Effector memory CD4-positive, alpha-beta T cell (primary cell): ENCODE data around the gene ILDR2.
"Not testable (repeated sequence)": the region's sequence is repeated elsewhere in the genome, so short reads cannot be mapped to it uniquely, and the experiment has no call there.

Experiments used
- DNase-seq, 3 donors: peaks; one replicate each; pipeline ENCODE4 v3.0.0-alpha.2; 2020
- H3K27ac ChIP-seq: 2 replicates; pipeline ENCODE4 v1.7.0; 2013; ENCODE audit warnings: mild to moderate bottlenecking, low read length, moderate library complexity; ENCODE audit not compliant: insufficient read depth, poor library complexity, severe bottlenecking
- H3K27me3 ChIP-seq: replicated peaks from 2 replicates; pipeline ENCODE4 v1.7.0; 2013; ENCODE audit warnings: mild to moderate bottlenecking, low read length; ENCODE audit not compliant: insufficient read depth, control insufficient read depth, poor library complexity, severe bottlenecking
- H3K36me3 ChIP-seq: 2 replicates; pipeline ENCODE4 v1.7.0; 2013; ENCODE audit warnings: mild to moderate bottlenecking, low read length, moderate library complexity; ENCODE audit not compliant: control insufficient read depth, insufficient read depth
- H3K4me1 ChIP-seq: 2 replicates; pipeline ENCODE4 v1.7.0; 2013; ENCODE audit warnings: low read length, mild to moderate bottlenecking; ENCODE audit not compliant: control insufficient read depth, insufficient read depth, poor library complexity, severe bottlenecking
- H3K4me3 ChIP-seq: 2 replicates; pipeline ENCODE4 v1.7.0; 2013; ENCODE audit warnings: low read length, low read depth, mild to moderate bottlenecking; ENCODE audit not compliant: insufficient read depth, poor library complexity, severe bottlenecking
- H3K9me3 ChIP-seq: 2 replicates; pipeline ENCODE4 v1.7.0; 2013; ENCODE audit warnings: mild to moderate bottlenecking, low read length, moderate library complexity; ENCODE audit not compliant: control insufficient read depth

ILDR2 gene

DNA sequence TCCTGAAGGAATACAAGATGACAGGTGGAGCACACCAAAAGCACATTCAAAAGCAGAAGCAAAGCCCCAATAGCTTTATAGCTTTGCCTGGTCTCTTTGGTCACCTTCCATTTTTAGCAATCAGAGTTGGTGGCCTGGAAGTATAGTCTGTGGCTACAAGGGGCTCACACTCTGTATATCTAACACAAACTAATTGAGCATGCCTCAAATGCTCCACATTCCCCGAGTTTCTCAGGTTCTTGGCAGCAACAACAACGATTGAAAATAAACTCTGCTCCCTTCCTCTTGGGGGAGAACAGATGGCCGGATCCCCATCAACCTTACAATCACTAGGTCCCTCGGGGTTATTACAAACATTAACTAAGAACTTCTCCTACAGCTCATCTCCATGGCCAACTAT lies 74.4 kb downstream of the ILDR2 start:
- H3K27ac ChIP-seq, result no peak overlapping the region
- H3K27me3 ChIP-seq, result no peaks in the 10 kb centered on the region
- H3K4me3 ChIP-seq, result no peak overlapping the region
- no peaks in the 10 kb centered on the region for H3K36me3 ChIP-seq
- DNase-seq, result no peak
- H3K4me1 ChIP-seq, result no peaks in the 10 kb centered on the region
- H3K9me3 ChIP-seq, result no peaks in the 10 kb centered on the region

DNA sequence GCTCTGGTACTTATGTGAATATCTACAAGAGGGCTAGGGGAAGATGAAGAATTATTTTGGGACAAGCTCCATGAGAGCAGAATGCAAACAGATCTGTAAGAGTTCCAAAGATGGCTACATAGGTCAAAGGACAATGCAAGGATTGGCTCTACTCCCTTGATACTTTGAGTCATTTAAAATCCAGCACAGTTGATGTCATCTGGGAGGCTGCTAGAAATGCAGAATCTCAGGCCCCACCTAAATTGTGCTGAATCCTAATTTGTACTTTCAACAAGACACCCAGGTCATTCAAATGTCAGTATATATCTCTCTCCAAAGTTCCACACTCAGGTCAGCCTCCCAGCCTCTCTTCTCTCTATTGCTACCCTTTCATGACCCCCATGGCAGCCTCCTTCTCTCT lies 75.6 kb downstream of the ILDR2 start:
- H3K9me3 ChIP-seq, result no peaks in the 10 kb centered on the region
- H3K36me3 ChIP-seq, result no peaks in the 10 kb centered on the region
- DNase-seq, result no peak
- no peaks in the 10 kb centered on the region for H3K27me3 ChIP-seq
- no peaks in the 10 kb centered on the region for H3K4me1 ChIP-seq
- no peak overlapping the region for H3K4me3 ChIP-seq
- H3K27ac ChIP-seq, result no peak overlapping the region

DNA sequence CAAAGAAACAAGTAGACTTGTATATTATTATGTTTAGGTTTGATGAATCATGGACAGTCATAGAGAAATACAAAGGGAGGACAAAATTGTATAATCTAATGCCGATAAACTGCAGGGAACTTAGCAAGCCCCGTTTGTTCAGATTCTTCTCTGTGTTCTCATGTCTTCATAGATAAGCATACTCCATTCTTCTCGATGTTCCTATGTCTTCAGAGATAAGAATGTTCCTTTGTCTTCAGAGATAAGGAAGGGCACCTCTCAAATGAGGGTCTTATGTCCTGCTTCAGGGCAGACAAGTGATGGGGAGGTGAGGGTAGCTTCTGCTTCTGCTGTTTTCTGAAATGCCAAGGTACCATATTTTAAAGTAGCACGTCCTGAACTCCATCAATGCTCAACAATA lies 79.6 kb downstream of the ILDR2 start:
- H3K27ac ChIP-seq, result no peak overlapping the region
- no peak for DNase-seq
- no peaks in the 10 kb centered on the region for H3K9me3 ChIP-seq

DNA sequence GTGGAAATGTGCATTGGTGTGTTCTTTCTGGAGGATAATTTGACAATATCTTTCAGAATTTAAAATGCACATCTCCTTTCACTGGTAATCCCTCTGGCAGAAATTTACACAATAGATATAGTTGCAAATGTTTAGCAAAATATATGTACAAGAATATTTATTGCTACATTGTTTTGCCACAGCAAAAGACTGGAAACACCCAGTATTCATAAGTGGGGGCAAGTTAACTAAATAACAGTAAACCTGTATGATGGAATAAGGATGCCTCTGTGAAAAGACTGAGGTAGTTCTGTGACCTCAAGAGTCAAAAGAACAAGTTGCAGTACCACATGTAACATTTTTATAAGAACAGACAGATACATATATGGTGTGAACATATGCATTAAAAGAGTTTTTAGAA lies 85.6 kb downstream of the ILDR2 start:
- no peak for DNase-seq
- Histone ChIP-seq H3K27me3 (peaks cover 4% of the 10 kb centered on the region), H3K9me3 (no peaks in the 10 kb centered on the region), H3K36me3 (no peaks in the 10 kb centered on the region), H3K4me3 (no peak overlapping the region), H3K27ac (no peak overlapping the region), H3K4me1 (peaks cover 3% of the 10 kb centered on the region)

More for the DNA sequence above, 79.6 kb downstream of the ILDR2 start:
- Histone ChIP-seq H3K4me3 (no peak overlapping the region), H3K36me3 (no peaks in the 10 kb centered on the region), H3K4me1 (no peaks in the 10 kb centered on the region), H3K27me3 (no peaks in the 10 kb centered on the region)

DNA sequence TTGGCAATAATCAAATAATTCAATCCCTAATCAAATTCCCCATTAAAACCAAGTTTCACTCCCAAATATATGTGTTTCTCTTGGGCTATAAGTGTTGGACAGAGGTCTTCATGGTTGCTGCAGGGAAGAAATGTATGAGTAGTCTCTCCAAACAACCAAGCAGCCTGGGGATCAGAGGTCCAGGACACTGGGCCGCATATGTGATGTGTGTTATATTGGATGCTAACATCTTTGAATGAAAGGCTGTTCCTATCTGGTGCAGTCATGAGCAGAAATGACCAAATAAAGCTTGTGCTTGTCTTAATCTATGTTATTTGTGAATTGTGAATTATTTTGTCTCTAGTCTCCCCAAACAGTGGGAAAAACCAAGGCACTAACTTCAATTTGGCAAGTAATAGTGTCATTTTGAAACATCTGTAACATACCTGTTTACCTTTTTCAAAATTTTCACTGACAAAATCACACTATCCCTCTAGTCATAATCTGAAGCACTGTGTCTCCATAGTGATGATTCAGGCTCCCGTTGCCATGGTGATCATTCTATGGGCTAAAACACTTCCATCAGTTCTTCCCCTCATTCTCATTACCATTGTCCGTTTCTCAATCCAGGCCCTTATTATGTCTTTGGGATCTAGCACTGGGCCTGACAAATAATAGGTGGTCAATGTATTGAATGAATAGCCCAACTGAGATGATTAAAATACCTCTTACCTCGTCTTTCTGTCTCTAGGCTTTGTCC lies 86.8 kb downstream of the ILDR2 start:
- Histone ChIP-seq H3K4me1 (peaks cover 10% of the 10 kb centered on the region), H3K27me3 (peaks cover 14% of the 10 kb centered on the region), H3K27ac (no peak overlapping the region), H3K4me3 (no peak overlapping the region), H3K36me3 (no peaks in the 10 kb centered on the region), H3K9me3 (no peaks in the 10 kb centered on the region)
- no peak for DNase-seq

DNA sequence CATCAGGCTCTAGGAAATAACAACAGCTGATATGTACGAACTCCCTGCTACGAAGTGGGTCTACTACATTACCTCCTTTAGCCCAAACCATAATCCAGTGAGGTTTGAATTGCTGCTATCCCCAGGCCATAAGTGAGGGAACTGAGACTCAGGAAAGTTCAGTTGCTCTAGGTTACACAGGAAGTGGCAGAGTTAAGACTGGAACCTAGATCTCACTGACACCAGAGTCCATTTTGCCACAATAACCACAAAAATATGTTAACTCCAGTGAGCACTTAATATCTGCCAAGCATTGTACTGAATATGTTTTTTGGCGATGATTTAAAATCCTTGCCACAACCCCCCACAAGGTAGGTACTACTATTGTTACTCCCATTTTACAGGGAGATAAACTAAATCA lies 90.4 kb downstream of the ILDR2 start:
- H3K27me3 ChIP-seq, result peaks cover 21% of the 10 kb centered on the region
- no peak overlapping the region for H3K4me3 ChIP-seq
- peaks cover 10% of the 10 kb centered on the region for H3K4me1 ChIP-seq
- H3K36me3 ChIP-seq, result no peaks in the 10 kb centered on the region
- H3K27ac ChIP-seq, result no peak overlapping the region
- no peaks in the 10 kb centered on the region for H3K9me3 ChIP-seq
- DNase-seq, result no peak

DNA sequence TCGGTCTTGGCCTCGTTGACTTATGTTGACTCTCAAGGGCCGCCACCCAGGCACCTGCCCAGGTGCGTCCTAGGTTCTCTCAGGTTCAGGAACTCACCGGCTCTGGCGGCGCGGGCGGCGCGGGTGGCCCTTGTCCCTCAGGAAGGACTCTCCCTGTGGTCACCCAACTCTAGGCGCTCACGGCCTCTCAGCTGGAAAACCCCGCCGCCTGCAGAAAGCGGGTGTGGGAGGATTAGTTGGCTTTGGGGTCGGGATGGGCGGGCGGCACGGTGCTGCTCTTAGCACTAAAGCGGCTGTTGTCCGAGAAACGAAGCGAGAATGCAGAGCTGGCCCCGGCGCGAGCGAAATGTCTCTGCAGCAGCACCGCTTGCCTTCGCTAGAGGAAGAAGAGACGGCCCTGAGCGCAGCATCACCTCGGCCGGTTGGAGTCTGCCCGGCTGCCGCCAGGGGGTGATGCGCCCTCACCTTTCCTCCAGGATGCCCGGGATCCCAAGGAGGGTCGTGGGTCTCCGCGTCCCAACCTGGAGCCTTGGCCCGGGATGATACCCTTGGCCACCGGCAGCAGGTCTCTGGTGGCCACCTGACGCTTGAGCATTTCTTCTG lies 91.2 kb downstream of the ILDR2 start:
- no peak overlapping the region for H3K4me3 ChIP-seq
- no peaks in the 10 kb centered on the region for H3K9me3 ChIP-seq
- peaks cover 21% of the 10 kb centered on the region for H3K27me3 ChIP-seq
- DNase-seq, result peak in 1 of 3 donors; percentile 6
- no peak overlapping the region for H3K27ac ChIP-seq
- H3K36me3 ChIP-seq, result no peaks in the 10 kb centered on the region
- H3K4me1 ChIP-seq, result peaks cover 10% of the 10 kb centered on the region

GRCh38 chr1:166882893-166883292 lies 92.4 kb downstream of the ILDR2 start:
- Histone ChIP-seq H3K27me3 (peaks cover 21% of the 10 kb centered on the region), H3K4me1 (peaks cover 10% of the 10 kb centered on the region)
- DNase-seq, result no peak

DNA sequence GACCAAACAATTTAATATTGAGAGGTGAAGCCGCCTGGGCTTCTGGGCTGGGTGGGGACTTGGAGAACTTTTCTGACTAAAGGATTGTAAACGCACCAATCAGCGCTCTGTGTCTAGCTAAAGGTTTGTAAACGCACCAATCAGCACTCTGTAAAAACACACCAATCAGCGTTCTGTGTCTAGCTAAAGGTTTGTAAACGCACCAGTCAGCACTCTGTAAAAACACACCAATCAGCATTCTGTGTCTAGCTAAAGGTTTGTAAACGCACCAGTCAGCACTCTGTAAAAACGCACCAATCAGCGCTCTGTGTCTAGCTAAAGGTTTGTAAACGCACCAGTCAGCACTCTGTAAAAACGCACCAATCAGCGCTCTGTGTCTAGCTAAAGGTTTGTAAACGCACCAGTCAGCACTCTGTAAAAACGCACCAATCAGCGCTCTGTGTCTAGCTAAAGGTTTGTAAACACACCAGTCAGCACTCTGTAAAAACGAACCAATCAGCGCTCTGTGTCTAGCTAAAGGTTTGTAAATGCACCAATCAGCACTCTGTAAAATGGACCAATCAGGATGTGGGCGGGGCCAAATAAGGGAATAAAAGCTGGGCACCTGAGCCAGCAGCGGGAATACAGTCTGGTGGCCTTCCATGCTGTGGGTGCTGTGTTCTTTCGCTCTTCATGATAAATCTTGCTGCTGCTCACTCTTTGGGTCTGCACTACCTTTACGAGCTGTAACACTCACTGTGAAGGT lies 97.0 kb downstream of the ILDR2 start:
- H3K27me3 ChIP-seq, H3K9me3 ChIP-seq, DNase-seq, H3K4me3 ChIP-seq, H3K36me3 ChIP-seq, H3K27ac ChIP-seq: not testable (repeated sequence)
- H3K4me1 ChIP-seq, result peaks cover 11% of the 10 kb centered on the region

More at GRCh38 chr1:166882893-166883292, 92.4 kb downstream of the ILDR2 start:
- Histone ChIP-seq H3K36me3 (no peaks in the 10 kb centered on the region), H3K4me3 (no peak overlapping the region), H3K9me3 (no peaks in the 10 kb centered on the region), H3K27ac (no peak overlapping the region)

DNA sequence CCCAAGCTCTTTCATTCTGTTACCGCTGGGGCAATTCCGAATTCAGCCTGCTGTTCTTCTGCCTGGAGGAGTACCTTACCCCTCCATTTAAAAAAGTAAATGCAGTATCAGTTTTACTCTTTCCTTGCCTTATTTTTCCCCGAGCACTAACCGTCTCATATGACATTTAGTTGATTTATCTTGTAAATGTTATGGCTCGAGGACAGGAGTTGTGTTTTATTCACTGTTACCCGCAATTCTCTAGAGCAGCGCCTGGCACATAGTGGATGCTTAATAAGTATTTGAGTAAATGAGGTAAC lies 98.9 kb downstream of the ILDR2 start:
- no peak overlapping the region for H3K27ac ChIP-seq

More for the DNA sequence above, 98.9 kb downstream of the ILDR2 start:
- no peaks in the 10 kb centered on the region for H3K36me3 ChIP-seq
- H3K4me3 ChIP-seq, result peak overlapping the region; percentile 24
- H3K9me3 ChIP-seq, result no peaks in the 10 kb centered on the region
- H3K27me3 ChIP-seq, result no peaks in the 10 kb centered on the region
- no peak for DNase-seq
- H3K4me1 ChIP-seq, result peaks cover 11% of the 10 kb centered on the region
